Activated CD8-positive, alpha-beta memory T cell treated with anti-CD3 and anti-CD28 coated beads for 4 hours (primary cell): Measurements from ENCODE around the gene TM9SF3.
"Not testable (repeated sequence)": the region's sequence is repeated elsewhere in the genome, so short reads cannot be mapped to it uniquely, and the experiment has no call there.

Experiments used
- DNase-seq, 2 donors: peaks; one replicate each; pipeline ENCODE4 v3.0.0-alpha.2; 2020; ENCODE audit warnings: low read depth in 2 of 2

Gene TM9SF3

DNA sequence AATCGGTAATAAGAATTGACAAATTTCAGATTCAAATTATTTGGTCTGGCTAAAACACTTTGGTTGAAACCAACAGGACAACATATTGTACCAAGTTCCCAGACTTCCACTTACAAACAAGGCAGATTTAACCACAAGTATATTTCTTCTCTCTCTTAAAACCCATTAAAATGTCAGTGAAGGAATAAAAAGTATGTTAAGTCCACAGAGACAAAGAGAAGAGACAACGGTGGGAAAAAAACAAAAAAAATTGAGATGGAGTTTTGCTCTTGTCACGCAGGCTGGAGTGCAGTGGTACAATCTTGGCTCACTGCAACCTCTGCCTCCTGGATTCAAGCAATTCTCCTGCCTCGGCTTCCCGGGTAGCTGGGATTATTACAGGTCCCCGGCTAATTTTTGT is 16.3 kb downstream of the TM9SF3 start:
- DNase-seq: no peak

DNA sequence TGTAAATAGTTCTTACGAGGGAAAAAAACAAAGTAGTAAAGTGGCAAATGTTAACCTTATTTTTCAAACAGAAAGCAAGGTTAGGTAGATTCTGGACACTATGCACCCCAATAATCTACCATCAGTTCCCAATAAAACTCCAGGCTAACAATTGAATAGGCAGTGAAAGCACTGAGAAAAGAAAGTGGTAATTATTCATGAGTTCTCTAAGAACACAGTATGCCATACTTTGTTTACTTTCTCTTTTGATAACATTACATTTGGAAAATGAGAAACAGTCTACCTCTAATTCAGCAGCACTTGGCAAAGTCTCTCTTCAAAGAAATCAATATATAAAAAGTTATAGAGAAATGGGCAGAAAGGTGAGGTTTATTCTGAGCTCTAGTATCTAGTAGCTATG is 18.4 kb downstream of the TM9SF3 start:
- no peak for DNase-seq

DNA sequence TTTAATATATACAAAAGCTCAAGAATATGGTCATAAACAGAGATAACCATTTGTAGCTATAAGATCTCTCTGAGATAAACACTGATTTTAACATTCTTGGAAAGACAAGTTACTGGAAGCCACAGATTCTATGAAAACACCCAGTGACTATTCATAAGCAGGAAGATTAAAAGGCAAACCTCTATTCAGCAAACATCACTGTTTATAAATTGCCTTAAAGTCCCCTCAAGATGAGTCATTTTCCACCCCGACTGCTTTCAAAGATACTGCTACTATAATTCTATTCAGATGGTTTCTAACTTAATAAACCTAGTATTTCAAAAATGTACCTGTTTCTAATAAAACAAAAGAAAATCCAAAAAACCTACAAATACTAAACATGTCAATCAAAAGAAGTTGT is 21.0 kb downstream of the TM9SF3 start:
- DNase-seq: no peak

DNA sequence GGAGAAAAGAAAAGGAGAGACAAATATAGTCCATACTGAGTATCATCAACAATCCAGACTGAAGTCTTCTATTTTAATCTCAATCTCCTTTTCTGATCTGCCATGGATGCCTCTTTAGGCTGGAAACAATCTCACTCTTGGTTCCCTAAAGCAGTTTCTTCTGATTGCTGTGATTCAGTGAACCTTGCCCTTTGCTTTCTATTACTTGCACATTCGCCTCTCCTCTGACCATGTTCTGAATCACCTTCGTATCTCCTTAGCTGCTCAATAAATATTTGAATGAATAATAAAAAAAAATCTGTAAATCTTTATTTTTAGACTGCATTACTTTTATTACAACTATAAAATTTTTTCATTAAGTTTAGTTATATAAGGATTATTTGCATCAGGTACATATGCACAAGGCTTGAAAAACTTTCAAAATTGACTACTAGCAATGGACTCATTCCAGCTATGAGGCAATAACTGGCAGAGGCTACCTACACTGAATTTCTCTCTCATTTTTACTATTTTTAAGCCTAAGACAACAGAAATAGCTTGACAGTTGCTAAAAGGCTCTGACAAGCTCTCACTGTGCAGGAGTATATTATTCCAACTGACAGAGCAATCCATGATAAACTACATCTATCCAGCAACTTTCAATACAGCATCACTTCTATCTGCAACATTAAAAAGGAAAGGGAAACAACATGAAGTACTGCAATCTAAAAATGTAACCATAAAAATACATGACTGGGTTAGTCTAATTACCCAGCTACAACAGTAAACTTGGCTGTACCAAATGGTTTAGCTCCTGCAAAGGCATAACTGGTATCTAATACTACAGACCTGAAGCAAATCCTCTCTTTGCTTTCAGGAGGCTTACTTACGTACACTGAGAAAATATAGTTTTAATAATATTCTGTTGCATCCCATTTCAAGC is 25.6 kb downstream of the TM9SF3 start:
- DNase-seq: no peak

DNA sequence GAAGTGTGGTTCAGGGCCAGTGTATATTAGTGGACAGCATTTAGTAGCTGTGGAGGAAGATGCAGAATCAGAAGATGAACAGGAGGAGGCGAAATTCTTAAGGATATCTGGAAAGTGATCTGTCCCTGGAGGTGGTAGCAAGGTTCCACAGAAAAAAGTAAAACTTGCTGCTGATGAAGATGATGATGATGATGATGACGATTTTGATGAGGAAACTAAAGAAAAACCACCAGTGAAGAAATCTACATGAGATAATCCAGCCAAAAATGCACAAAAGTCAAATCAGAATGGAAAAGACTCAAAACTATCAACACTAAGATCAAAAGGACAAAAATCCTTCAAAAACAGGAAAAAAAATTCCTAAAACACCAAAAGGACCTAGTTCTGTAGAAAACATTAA is 26.3 kb downstream of the TM9SF3 start:
- DNase-seq: no peak

DNA sequence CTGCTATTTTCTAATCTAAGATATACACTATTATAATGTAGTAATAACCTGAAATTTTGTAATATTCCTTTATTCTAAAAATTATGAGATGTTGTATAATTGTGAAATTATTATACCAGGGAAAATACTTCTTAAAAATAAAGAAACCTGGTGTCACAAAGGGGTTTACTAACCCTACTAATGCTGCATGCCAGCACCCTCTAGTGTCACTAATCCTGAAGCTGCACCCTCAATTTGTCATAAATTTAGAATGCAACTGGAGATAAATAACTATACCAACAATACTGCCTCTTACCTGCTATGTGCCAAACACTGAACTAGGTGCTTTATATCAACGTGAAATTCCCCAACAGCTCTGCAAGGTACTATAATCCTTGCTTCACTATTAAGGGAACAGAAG is 30.8 kb downstream of the TM9SF3 start:
- no peak for DNase-seq

DNA sequence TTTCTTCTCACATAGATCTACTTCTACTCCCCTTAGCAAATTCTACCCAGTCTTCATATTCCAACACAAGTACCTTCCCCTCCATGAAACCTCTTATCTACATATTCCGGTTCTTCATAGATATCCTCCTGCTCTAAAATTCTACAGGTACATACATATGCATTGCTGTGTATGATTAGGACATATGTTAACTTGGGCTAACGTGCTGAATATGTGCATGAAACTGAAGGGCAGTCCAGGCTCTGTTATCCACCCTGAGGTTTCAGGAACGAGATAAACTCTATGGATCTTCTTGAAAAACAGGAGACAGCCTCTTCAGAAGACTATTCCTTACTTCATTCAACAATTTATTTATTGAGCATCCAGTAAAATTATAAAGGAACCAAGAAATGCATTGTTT is 31.5 kb downstream of the TM9SF3 start:
- DNase-seq: no peak

DNA sequence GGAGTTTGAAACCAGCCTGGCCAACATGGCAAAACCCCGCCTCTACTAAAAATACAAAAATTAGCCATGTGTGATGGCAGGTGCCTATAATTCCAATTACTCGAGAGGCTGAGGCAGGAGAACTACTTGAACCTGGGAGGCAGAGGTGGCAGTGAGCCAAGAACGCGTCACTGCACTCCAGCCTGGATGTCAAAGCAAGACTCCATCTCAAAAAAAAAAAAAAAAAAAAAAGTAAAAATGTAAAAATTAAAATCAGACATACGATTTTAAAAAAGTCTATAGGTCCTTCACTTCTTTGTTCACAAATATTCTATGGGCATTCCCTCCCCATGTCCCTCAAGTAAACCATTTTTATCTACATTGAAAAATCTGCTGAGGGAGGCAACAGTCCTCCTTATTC is 38.2 kb downstream of the TM9SF3 start:
- DNase-seq: no peak

DNA sequence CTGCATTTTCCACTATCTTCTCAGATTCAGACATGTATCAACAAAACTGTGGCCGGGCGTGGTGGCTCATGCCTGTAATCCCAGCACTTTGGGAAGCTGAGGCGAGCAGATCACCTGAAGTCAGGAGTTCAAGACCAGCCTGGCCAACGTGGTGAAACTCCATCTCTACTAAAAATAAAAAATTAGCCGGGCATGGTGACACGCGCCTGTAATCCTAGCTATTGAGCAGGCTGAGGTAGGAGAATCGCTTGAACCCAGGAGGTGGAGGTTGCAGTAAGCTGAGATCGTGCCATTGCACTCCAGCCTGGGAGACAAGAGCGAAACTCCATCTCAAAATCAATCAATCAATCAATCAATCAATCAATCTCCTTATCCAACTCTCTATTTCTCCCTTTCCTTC is 41.3 kb downstream of the TM9SF3 start:
- not testable (repeated sequence) for DNase-seq

DNA sequence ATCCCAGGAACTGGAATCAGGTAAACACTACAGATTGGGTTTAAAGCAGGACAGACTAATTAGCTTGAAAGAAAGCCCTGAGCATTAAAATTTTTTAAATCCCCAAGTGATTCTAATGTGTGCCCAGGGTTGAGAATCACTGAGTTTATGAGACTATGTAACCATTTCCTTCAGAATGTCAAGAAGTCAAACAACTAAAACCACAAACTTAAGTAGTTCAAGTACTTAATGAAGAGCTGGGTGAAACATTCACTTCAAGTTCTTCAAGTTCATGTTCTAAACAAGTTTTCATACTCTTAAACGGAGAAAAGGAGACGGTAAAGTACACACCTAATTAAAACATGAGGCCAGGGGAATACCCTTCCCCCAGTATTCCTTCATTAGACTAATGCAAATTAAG is 44.9 kb downstream of the TM9SF3 start:
- DNase-seq: no peak

DNA sequence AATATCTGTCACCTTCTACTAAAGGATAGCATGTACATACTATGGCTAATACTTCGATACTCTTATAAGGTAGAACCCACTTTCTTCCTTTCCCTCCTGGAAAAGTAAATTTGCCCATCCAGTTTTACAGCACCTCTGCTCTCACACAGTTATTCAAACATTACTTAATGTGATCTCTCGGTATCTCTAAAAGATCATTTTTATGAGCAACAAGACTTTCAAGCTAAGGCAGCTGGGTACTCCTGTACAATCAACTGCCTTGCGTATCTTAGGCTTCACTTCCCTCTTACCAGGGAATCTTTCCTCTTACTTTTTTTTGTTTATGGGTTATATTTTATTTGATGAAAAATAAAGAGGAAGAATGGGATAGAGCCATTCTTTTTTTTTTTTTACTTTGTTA is 46.6 kb downstream of the TM9SF3 start:
- no peak for DNase-seq

DNA sequence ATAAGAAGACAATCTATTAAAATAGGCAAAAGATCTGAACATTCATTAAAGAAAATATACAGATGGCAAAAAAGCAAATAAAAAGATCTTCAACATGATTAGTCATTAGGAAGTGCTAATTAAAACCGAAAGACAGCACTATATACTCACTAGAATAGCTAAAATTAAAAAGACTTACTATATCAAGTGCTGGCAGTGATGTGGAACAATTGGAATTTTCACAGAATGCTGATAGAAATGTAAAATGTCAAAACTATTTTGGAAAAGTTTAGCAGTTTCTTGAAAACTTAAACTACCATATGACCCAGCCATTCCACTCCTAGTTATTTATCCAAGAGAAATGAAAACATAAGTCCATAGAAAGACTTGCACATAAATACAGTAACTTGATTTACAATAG is 48.1 kb downstream of the TM9SF3 start:
- DNase-seq: no peak

DNA sequence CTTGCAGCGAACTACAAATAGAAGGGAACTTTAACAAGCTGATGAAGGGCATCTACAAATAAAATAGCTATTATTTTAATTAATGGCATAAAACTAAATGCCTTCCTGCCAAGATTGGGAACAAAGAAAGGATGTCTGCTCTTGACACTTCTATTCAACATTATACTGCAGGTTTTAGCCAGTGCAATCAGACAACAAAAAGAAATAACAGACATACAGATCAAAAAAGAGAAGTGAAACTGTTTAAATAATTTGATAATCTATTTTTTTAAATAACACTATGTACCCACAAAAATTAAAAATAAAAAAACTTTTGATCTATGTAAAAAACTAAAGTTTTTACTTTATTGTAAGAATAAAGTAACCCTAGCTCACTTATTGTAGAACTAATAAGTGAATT is 50.7 kb downstream of the TM9SF3 start:
- no peak for DNase-seq

DNA sequence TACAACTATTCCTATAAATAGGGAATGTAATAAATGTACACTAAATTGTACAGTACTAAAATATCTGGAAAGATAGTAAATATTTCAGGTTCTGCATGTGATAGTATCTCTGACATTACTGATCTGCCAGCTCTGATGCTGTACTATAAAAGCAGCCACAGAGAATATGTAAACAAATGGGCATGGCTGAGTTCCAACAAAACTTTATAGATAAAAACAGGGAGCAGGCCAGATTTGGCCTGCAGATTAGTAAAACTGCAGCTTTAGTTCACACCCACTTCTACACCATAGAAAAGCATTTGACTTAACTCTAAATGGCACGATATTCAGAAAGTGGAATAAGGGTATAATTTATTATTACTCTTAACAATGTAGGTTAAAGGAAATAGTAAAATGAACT is 54.3 kb downstream of the TM9SF3 start:
- DNase-seq: no peak

DNA sequence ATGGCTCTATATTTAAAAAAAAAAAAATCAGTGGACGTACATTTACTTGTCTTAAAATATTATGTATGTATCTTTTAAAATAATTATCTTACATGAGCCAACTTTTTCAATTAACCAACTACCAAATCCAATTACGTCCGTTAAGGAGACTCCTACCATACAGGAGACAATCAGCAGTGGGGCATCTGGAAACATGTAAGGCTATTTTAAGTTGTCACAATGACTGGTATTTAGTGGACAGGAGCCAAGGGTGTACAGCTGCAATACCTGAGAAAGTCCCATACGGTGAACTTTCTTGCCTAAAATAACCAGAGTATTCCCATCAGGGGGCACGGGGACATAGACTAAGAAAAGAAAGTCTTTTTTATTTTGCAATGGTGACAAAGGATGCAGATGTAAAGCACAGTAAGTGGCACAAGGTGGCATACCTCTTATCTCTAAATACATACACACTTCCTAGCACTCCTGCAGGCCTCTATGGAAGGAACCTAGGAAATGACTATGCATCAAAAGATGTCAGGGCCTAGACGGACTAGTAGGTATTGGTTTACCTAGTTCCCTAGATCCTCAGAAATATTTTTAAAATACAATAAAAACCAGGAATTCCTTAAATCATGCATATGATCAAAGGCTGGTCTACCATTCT is 57.1 kb downstream of the TM9SF3 start:
- no peak for DNase-seq

DNA sequence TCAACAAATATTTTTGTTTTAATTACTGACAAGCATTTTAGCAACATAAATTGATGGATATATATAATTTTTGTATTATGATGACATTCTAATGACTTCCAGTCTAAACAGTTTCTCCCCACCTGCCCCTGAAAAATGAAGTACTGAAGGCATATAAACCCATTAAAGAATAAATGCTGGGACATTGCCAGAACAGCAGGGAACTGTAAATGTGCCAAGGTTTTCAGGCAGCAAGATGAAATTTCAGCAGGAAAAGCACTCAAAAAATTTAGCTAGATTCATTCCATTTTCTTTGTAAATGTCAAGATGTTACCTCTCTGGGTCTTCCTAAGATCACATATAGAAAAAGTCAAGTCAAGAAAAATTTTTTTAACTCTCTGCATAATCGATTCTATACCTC is 62.1 kb downstream of the TM9SF3 start:
- no peak for DNase-seq

DNA sequence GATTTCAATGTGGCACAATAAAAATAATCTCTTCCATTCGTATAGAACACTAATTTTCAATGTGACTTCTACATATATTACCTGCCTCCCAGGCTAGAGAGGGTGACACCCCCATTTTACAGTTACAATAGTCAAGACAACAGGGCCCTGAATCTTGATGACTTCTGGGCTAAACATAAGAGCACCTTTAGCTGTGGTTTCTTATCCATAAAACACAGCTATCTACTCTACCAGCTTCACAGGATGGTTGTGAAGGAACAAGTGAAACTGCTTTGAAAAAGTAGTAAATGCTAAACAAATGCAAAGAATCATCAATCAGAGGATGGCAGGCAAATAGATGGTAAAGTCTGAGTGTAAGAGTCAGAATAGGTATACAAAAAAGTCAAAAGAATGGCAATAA is 69.5 kb downstream of the TM9SF3 start:
- no peak for DNase-seq

DNA sequence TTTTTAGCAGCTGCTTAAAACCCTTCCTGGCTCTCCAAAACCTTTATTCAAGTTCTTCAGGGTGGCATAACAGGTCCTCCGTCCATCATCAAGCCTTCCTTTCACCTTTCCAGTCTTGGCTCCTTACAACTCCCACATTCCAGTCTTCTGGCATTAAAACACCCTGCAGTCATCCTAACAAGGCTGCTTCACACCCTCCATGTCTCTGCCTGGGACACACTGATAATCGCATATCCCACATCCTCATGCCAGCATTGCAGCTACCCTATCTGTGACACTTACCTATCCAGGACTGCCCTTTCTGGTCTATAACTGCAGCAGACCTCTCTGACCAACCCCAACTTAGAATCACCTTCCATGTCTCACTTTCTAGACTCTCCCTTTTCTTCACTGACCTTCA is 70.5 kb downstream of the TM9SF3 start:
- DNase-seq: no peak

DNA sequence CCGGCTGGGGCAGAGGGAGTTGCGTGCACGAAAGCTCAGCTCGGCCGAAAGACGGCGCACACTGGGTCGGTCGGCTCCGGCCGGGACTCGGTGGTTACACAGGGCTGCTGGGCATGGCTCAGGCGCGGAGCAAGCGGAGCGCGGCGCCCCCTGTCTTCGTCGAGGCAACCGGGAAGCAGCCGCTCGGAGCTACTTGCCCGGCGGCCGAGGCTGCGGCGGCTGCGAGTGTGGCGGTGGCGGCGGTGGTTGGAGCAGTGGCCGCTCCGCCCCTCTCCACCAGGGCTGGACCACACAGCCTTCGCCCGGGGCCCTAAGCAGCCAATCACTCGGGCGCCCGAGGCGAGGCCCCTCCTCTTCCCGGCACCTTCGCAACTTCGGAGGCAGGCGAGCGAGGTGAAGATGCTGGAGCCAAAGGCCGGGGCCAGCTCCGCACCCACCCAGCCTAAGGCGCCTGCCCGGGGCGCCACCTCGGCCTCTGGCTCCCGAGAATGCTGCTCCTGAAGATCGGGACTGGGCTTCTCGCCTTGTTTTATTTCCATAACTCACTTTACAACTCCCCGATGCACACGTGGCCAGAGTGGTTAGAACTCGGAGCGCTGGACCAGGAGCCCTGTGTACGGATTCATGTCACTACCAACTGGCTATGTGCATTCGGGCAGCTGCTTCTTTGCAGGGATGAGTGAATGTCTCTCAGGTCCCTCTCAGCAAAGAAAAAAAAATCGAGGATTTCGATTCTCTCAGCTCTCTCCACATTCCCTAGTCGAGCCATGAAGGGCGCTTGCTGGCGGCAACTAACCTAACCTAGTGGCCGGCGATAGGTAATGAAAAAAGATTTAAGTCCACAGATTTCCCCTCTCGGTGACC is 72.9 kb downstream of the TM9SF3 start, which contains the start of gene TLL2:
Gene TLL2, minus strand, starts transcription at position 229 of the 864 bp plus-strand sequence. CDS start 241 bp downstream, outside the sequence.
- peak; percentile 16 to 19 for DNase-seq

DNA sequence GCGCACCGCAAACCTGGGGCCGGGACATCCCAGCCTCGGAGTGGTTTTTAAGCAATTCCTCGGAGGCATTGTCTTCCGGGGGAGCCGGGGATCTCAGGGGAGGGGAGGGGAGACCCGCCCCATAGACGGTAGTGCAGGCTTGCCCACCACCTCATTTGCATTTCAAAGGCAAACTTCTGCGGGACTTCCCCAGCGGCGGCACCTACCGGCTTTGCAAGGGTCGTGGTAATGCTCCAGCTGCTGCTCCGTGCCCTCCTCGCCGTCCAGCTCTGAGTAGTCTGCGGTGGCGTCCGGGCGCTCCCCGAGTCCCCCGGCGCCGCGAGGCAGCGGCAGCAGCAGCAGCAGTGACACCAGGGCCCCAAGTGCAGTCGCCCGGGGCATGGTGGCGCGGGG is 73.5 kb downstream of the TM9SF3 start:
- no peak for DNase-seq

DNA sequence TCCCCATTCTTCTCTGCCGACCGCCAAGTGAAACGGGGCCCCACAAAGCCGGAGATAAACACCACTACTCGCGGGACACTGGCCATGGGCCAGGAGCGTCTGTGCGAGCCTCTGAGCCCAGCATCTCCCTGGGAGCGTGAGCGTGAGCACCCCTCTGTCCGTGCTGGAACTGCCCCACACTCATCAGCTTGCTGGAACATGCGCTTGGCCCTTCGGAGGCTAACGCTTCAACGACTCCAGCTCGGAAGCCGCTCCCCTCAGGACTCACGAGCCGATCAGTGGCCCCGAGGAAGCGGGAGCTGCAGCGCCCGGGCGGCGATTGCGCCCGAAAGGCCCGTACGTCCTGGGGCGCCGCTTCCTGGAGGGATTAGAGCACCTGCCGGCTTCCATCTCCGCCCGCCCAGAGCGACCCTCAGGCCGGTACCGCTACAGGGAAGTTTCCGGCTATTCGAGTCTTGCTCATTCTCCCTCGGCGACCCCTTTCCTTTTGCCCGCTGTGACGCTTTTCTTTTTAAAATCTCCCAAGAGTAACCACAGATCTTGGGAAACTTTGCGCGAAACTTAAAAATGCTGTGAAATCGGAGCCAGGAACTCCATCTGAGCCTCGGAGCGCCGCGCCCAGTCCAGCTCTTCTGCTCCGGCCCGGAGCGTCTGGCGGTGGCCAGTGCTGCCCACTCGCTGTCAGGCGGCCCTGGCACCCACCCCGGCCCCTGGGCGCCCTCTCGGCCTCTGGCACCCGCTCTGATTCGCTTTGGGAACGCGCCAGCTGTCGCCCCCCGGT is 74.1 kb downstream of the TM9SF3 start:
- DNase-seq: no peak
